ENCODE data around the gene CTNNA3. TPM values are rescaled to one million over a fixed set of nuclear protein-coding genes. Genes with fewer than 3 reads are reported as not detected.

CTNNA3 gene
- total RNA-seq, 1 experiment from 2014 or later: 0.20 TPM

DNA sequence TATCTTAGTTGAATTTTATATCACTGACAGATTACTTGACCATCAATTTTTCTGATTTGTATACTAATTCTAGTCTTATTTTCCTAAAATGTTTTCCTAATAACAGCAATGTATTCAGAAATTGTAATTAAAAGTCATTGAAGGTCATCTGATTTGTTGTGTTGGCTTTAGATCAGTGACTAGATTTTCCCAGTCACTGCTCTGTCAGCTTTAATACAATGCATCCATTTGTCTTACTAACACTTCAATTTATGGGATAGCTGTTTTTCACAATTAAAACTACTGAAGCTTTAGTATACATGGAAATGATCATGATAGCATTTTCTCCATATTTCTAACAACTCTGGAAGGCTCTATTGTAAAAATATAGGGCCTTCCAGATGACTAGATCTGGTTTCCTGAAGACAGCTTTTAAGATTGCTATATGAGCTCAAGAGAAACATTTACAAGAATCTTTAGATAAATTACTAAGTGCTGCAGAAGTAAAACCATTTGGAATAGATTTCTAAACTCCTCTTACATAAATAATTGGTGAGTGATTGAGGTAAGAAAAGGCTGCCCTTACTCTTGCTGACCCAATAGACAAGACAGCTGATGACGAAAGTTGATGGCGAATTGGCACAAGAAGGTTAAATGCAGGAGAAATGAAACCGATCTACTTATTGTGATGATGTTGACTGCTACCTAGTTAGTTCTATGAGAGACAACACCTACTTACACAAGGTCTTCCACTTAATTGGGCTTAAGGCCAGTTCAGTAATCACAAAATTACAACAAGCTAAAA is 696.0 kb downstream of the CTNNA3 start:
- Mint-ChIP-seq H3K27me3 (ENCODE audit: insufficient read depth, unreplicated experiment) (peaks cover 10% of the 10 kb centered on the region), H3K4me3 (ENCODE audit: unreplicated experiment) (no peak overlapping the region), H3K36me3 (ENCODE audit: insufficient read depth, unreplicated experiment) (no peaks in the 10 kb centered on the region), H3K27ac (ENCODE audit: unreplicated experiment) (no peak overlapping the region), H3K9me3 (ENCODE audit: unreplicated experiment) (no peaks in the 10 kb centered on the region), H3K4me1 (ENCODE audit: low read depth, unreplicated experiment) (no peaks in the 10 kb centered on the region)
- ChIA-PET CTCF (no interaction called here), POLR2A (no interaction called here)
- intact Hi-C loops (cut with micrococcal nuclease; ENCODE audit: unreplicated experiment): no loop called here
- Histone ChIP-seq H3K27me3 (replicated peaks; ENCODE audit: control insufficient read depth, insufficient read depth, low read length) (no peaks in the 10 kb centered on the region), H3K4me1 (no peaks in the 10 kb centered on the region), H3K4me3 (ENCODE audit: low read depth, low read length) (no peak overlapping the region), H3K9me3 (no peaks in the 10 kb centered on the region), H3K36me3 (ENCODE audit: control insufficient read depth, insufficient read depth, low read length) (no peaks in the 10 kb centered on the region)
- DNase-seq: no peak
- no TSS peak for BruUV-seq (replicated peaks)
- TF ChIP-seq, protein P1, sequence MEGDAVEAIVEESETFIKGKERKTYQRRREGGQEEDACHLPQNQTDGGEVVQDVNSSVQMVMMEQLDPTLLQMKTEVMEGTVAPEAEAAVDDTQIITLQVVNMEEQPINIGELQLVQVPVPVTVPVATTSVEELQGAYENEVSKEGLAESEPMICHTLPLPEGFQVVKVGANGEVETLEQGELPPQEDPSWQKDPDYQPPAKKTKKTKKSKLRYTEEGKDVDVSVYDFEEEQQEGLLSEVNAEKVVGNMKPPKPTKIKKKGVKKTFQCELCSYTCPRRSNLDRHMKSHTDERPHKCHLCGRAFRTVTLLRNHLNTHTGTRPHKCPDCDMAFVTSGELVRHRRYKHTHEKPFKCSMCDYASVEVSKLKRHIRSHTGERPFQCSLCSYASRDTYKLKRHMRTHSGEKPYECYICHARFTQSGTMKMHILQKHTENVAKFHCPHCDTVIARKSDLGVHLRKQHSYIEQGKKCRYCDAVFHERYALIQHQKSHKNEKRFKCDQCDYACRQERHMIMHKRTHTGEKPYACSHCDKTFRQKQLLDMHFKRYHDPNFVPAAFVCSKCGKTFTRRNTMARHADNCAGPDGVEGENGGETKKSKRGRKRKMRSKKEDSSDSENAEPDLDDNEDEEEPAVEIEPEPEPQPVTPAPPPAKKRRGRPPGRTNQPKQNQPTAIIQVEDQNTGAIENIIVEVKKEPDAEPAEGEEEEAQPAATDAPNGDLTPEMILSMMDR (IDR thresholded peaks at IDR 0.05; ENCODE audit: insufficient read depth in 1 of 2, low read depth in 1 of 2, low read length in 1 of 2, severe bottlenecking in 1 of 2, unreplicated experiment in 1 of 2): no peak

DNA sequence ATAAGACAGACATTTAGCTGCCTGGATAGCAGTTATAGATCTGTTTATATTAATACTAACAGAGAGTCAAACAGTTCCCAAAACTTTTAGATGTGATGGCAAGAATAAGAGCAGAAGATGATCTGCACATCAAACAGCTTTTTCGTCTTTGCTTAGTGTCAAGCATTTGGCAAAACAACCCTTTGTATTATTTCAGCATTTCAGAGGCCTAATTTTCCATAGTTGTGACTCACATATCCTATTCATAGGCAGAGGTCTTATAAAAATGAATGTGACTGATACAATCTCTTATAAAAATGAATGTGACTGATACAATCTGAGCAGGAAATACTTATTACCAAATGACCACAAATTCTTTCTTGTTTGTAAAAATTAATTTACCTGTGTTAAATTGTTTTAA is 699.0 kb downstream of the CTNNA3 start:
- TF ChIP-seq, protein P1 (IDR thresholded peaks at IDR 0.05; ENCODE audit: insufficient read depth in 1 of 2, low read depth in 1 of 2, low read length in 1 of 2, severe bottlenecking in 1 of 2, unreplicated experiment in 1 of 2): no peak
- ChIA-PET CTCF (no interaction called here), POLR2A (no interaction called here)
- no peak overlapping the region for H3K4me3 Mint-ChIP-seq (ENCODE audit: unreplicated experiment)
- intact Hi-C loops (cut with micrococcal nuclease; ENCODE audit: unreplicated experiment): no loop called here
- H3K27me3 ChIP-seq (replicated peaks; ENCODE audit: control insufficient read depth, insufficient read depth, low read length): no peaks in the 10 kb centered on the region
- no peaks in the 10 kb centered on the region for H3K9me3 ChIP-seq
- peaks cover 14% of the 10 kb centered on the region for H3K27me3 Mint-ChIP-seq (ENCODE audit: insufficient read depth, unreplicated experiment)
- H3K4me3 ChIP-seq (ENCODE audit: low read depth, low read length): no peak overlapping the region
- no TSS peak for BruUV-seq (replicated peaks)
- H3K9me3 Mint-ChIP-seq (ENCODE audit: unreplicated experiment): no peaks in the 10 kb centered on the region
- H3K36me3 ChIP-seq (ENCODE audit: control insufficient read depth, insufficient read depth, low read length): no peaks in the 10 kb centered on the region
- no peaks in the 10 kb centered on the region for H3K36me3 Mint-ChIP-seq (ENCODE audit: insufficient read depth, unreplicated experiment)
- no peak for DNase-seq
- no peaks in the 10 kb centered on the region for H3K4me1 Mint-ChIP-seq (ENCODE audit: low read depth, unreplicated experiment)
- no peaks in the 10 kb centered on the region for H3K4me1 ChIP-seq
- no peak overlapping the region for H3K27ac Mint-ChIP-seq (ENCODE audit: unreplicated experiment)

DNA sequence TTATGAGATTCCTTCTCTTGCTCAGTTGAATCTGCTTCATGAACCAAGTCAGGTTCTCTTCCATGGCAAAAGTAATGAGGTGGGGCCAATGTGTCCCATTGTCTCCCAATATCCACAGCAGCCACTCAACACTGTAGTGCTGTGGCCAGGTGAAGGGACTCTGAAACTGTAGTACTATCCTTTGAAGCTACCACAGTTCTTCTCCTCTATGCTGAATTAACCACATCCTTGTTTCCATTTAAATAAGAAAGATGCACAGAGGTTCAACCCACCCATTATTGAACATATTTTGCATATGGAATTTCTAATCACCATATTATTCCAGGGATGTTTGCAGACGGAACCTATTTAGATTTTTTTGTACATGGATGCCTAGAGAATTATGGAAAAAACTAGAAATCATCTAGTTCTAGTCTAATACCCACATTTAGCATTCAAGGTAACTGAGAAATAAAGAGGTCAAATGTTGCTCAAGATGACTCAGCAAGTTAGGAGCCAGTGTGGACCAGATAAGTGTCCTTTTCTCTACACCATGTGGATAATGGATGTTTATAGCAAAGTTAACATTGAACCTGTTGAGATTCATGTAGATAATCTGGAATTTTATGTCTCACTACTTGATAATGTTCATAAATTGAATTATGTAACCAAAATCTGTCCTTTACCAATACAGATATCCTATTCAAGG is 705.7 kb downstream of the CTNNA3 start:
- BruUV-seq (replicated peaks): no TSS peak
- CTCF ChIA-PET: no interaction called here
- TF ChIP-seq, protein P1 (IDR thresholded peaks at IDR 0.05; ENCODE audit: insufficient read depth in 1 of 2, low read depth in 1 of 2, low read length in 1 of 2, severe bottlenecking in 1 of 2, unreplicated experiment in 1 of 2): no peak
- H3K4me1 Mint-ChIP-seq (ENCODE audit: low read depth, unreplicated experiment): no peaks in the 10 kb centered on the region
- H3K36me3 ChIP-seq (ENCODE audit: control insufficient read depth, insufficient read depth, low read length): no peaks in the 10 kb centered on the region
- H3K9me3 Mint-ChIP-seq (ENCODE audit: unreplicated experiment): no peaks in the 10 kb centered on the region
- no peaks in the 10 kb centered on the region for H3K36me3 Mint-ChIP-seq (ENCODE audit: insufficient read depth, unreplicated experiment)
- no peak overlapping the region for H3K4me3 ChIP-seq (ENCODE audit: low read depth, low read length)
- H3K9me3 ChIP-seq: no peaks in the 10 kb centered on the region
- intact Hi-C loops (cut with micrococcal nuclease; ENCODE audit: unreplicated experiment): no loop called here
- no peak overlapping the region for H3K4me3 Mint-ChIP-seq (ENCODE audit: unreplicated experiment)
- POLR2A ChIA-PET: no interaction called here
- no peak for DNase-seq
- no peak overlapping the region for H3K27ac Mint-ChIP-seq (ENCODE audit: unreplicated experiment)
- H3K27me3 Mint-ChIP-seq (ENCODE audit: insufficient read depth, unreplicated experiment): peaks cover 16% of the 10 kb centered on the region
- no peaks in the 10 kb centered on the region for H3K27me3 ChIP-seq (replicated peaks; ENCODE audit: control insufficient read depth, insufficient read depth, low read length)
- H3K4me1 ChIP-seq: no peaks in the 10 kb centered on the region

Measured in Caco-2 (cell line).